ENCODE measurements around the gene NUBP2. TPM values are rescaled to one million over a fixed set of nuclear protein-coding genes. Genes with fewer than 3 reads are reported as not detected.

The NUBP2 gene
- total RNA-seq, 6 donors from 2014 or later: 53.2 to 85.6 (median 60.5) TPM

DNA sequence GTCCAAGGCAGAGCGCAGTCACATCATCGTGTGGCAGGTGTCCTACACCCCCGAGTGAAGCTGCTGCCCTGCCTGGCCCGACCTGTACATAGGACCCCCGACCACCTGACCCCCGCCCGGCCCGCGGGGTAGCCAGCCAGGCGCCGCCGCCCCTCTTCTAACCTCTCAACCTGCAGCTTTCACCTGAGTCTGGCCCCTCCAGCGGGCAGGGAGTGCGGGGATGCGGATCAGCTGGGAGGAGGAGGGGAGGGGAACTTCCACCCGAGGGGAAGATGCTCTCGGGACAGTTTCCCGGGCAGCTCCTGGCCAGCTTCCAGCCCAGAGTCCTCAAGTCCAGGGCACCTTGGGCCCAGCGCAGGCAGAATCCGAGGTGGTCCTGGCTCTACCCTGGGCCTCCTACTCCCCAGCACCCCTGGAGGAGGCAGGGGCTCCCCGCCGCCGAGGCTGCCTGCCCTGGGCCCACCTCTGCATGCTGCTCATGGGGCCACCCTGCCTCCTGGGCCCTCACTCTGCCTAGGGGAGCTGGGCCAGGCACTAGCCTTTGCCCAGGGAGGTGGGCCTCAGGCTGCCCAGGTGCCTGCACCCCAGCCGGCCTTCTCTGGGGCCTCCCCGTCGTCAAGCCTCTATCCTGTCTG is 13.9 kb upstream of the NUBP2 start:
- Histone ChIP-seq H3K4me1 (peaks cover 20 to 38% (median 25%) of the 10 kb centered on the region in 4 donors), H3K27ac (peak overlapping the region in 1 of 4 donors; percentile 48), H3K9me3 (no peaks in the 10 kb centered on the region), H3K4me3 (no peak overlapping the region), H3K27me3 (no peaks in the 10 kb centered on the region), H3K36me3 (peaks cover 14 to 59% (median 48%) of the 10 kb centered on the region in 4 donors)
- ATAC-seq (ENCODE audit: low FRiP score in 2 of 2) (no peak), DNase-seq (peak in 1 of 2 donors; percentile 85)
- no peak for TF ChIP-seq CTCF (IDR thresholded peaks at IDR 0.05)
- TF ChIP-seq POLR2AphosphoS5 (IDR thresholded peaks at IDR 0.05): no peak
- no peak for TF ChIP-seq EP300 (IDR thresholded peaks at IDR 0.05)
- TF ChIP-seq POLR2A (IDR thresholded peaks at IDR 0.05): no peak
- WGBS, 2 donors: 79% methylated on average over 17 of the region's 26 CpGs

DNA sequence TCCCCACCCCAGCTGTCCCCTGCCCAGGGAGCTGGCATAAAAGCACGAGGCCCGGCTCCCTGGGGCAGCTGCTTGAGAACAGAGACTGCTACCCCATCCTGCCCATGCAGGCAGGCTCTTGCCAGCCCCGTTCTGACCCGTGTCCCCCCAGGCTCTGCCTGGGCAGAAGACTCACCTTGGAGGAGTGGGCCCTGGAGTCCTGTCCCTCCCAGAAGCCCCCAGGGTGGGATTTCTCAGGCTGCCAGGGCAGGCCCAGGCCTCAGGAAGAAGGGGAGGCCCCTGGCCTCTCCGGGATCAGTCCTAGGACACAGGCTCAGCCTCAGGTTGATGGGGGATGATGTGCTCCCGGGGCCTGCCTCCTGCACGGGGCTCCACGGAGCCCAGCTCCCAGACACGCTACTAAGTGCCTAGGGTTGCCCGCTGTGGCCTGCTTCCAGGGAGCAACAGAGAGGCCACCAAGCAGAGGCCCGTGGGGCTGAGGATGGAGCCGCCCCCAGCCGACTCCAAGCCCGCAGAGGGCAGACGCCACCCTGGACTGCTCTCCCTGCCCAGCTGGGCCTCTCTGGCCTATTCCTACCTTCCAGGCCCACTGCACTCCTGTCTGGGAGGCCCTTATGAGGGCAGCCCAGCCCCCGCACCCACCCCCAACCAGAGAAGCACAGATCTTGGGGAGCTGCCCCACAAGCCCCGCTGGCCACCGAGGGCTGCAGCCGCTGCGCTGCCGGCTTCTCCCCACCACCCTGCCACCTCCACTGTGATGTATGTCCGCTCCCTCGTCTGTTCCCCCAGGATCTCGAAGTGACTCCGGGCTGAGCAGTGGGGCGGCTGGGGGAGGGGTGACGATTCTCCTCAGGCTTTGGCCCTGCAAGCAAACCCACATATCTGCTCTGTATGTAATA is 13.1 kb upstream of the NUBP2 start:
- H3K36me3 ChIP-seq: peaks cover 14 to 52% (median 40%) of the 10 kb centered on the region in 4 donors
- H3K4me3 ChIP-seq: peak overlapping the region in 2 of 4 donors; percentile 74 to 96
- peak overlapping the region; percentile 89 to 98 (median 94) for H3K27ac ChIP-seq
- TF ChIP-seq POLR2A (IDR thresholded peaks at IDR 0.05): no peak
- TF ChIP-seq CTCF (IDR thresholded peaks at IDR 0.05): no peak
- TF ChIP-seq EP300 (IDR thresholded peaks at IDR 0.05): no peak
- TF ChIP-seq POLR2AphosphoS5 (IDR thresholded peaks at IDR 0.05): no peak
- H3K9me3 ChIP-seq: no peaks in the 10 kb centered on the region
- H3K4me1 ChIP-seq: peaks cover 28 to 45% (median 32%) of the 10 kb centered on the region in 4 donors
- ATAC-seq (ENCODE audit: low FRiP score in 2 of 2) (no peak), DNase-seq (peak in 1 of 2 donors; percentile 83)
- WGBS, 2 donors: 83 to 89% methylated on average over 8 to 15 of the region's 27 CpGs
- no peaks in the 10 kb centered on the region for H3K27me3 ChIP-seq

GRCh38 chr16:1770328-1771187 is 12.2 kb upstream of the NUBP2 start:
- H3K36me3 ChIP-seq: peaks cover 10 to 51% (median 37%) of the 10 kb centered on the region in 4 donors
- no peaks in the 10 kb centered on the region for H3K27me3 ChIP-seq
- H3K4me3 ChIP-seq: peak overlapping the region; percentile 74 to 99 (median 98)
- H3K27ac ChIP-seq: peak overlapping the region; percentile 89 to 98 (median 94)
- no peaks in the 10 kb centered on the region for H3K9me3 ChIP-seq
- ATAC-seq (ENCODE audit: low FRiP score in 2 of 2): peak in 1 of 2 donors; percentile 22
- TF ChIP-seq POLR2AphosphoS5 (IDR thresholded peaks at IDR 0.05) (peak in 1 of 2 donors; percentile 22), CTCF (IDR thresholded peaks at IDR 0.05) (no peak), POLR2A (IDR thresholded peaks at IDR 0.05) (no peak)
- H3K4me1 ChIP-seq: peaks cover 31 to 52% (median 37%) of the 10 kb centered on the region in 4 donors
- WGBS, 2 donors: 14 to 22% methylated on average over 10 to 53 of the region's 81 CpGs
- peak; percentile 40 to 91 for DNase-seq

- DNase-seq (peak; percentile 82 to 98), ATAC-seq (ENCODE audit: low FRiP score in 2 of 2) (peak; percentile 35 to 80)
- H3K4me1 ChIP-seq: peaks cover 31 to 52% (median 37%) of the 10 kb centered on the region in 4 donors
- peak within 1 kb of the TSS; percentile 74 to 99 (median 98) for H3K4me3 ChIP-seq
- H3K9me3 ChIP-seq: no peaks in the 10 kb centered on the region
- WGBS, 2 donors: 0 to 1% methylated on average over 11 to 37 of the region's 79 CpGs
- no peaks in the 10 kb centered on the region for H3K27me3 ChIP-seq
- H3K36me3 ChIP-seq: peaks cover 4 to 51% (median 38%) of the 10 kb centered on the region in 4 donors
- H3K27ac ChIP-seq: peak within 1 kb of the TSS; percentile 89 to 98 (median 94)
- TF ChIP-seq POLR2A (IDR thresholded peaks at IDR 0.05) (peak in 1 of 4 donors; percentile 7), CTCF (IDR thresholded peaks at IDR 0.05) (no peak)
These were observed 11.4 kb upstream of the NUBP2 start, which contains the start of gene NME3 for GRCh38 chr16:1771188-1771863. Gene NME3 (minus strand): TSS chr16:1771543. CDS start chr16:1771534, 9 bp downstream.
